GM19035 (cell line): Measurements from ENCODE around the gene HRH1.
"Not testable (repeated sequence)": the region's sequence is repeated elsewhere in the genome, so short reads cannot be mapped to it uniquely, and the experiment has no call there.

Source experiments
- ATAC-seq: cut with Tn5 transposase; IDR thresholded peaks from one replicate; pipeline ENCODE4 v1.9.1; 2021; ENCODE audit not compliant: unreplicated experiment

HRH1 gene

GRCh38 chr3:11168881-11169805, 14.8 kb downstream of the HRH1 start:
- no peak for ATAC-seq

- ATAC-seq: no peak
These were observed 15.9 kb downstream of the HRH1 start for GRCh38 chr3:11170052-11170770.

- no peak for ATAC-seq
These were observed 17.9 kb downstream of the HRH1 start for GRCh38 chr3:11172096-11172690.

- ATAC-seq: no peak
These were observed 19.7 kb downstream of the HRH1 start for GRCh38 chr3:11173828-11174465.

GRCh38 chr3:11178421-11178820, 24.1 kb downstream of the HRH1 start:
- ATAC-seq: no peak

- not testable (repeated sequence) for ATAC-seq
These were observed 30.2 kb downstream of the HRH1 start for GRCh38 chr3:11184328-11184969.

- no peak for ATAC-seq
These were observed 30.9 kb downstream of the HRH1 start for GRCh38 chr3:11185144-11185543.

GRCh38 chr3:11185564-11186317, 31.4 kb downstream of the HRH1 start:
- no peak for ATAC-seq

GRCh38 chr3:11186318-11186692, 32.0 kb downstream of the HRH1 start:
- ATAC-seq: no peak

- no peak for ATAC-seq
These were observed 32.5 kb downstream of the HRH1 start for GRCh38 chr3:11186771-11187191.

- no peak for ATAC-seq
These were observed 33.4 kb downstream of the HRH1 start for GRCh38 chr3:11187681-11188080.

GRCh38 chr3:11188231-11188630, 33.9 kb downstream of the HRH1 start:
- no peak for ATAC-seq

GRCh38 chr3:11195201-11195600, 40.9 kb downstream of the HRH1 start:
- ATAC-seq: no peak

- no peak for ATAC-seq
These were observed 41.5 kb downstream of the HRH1 start for GRCh38 chr3:11195721-11196332.

- no peak for ATAC-seq
These were observed 43.2 kb downstream of the HRH1 start for GRCh38 chr3:11197484-11197883.

GRCh38 chr3:11198070-11198469, 43.8 kb downstream of the HRH1 start:
- ATAC-seq: no peak

GRCh38 chr3:11198495-11198894, 44.2 kb downstream of the HRH1 start:
- ATAC-seq: no peak

GRCh38 chr3:11199902-11200845, 45.9 kb downstream of the HRH1 start:
- ATAC-seq: no peak
